Brain microvascular endothelial cell (primary cell): Measurements from ENCODE around the gene HENMT1.
"Not testable (repeated sequence)": the region's sequence is repeated elsewhere in the genome, so short reads cannot be mapped to it uniquely, and the experiment has no call there.

Source experiments
- DNase-seq: peaks from one replicate; pipeline ENCODE4 v3.0.0-alpha.2; 2020
- H3K27ac ChIP-seq: fragments of 250-450 bp; sonication (Bioruptor Pico); 2 replicates; pipeline ENCODE4 v1.5.1; 2020; ENCODE audit warnings: mild to moderate bottlenecking, moderate library complexity
- H3K27me3 ChIP-seq: fragments of 250-450 bp; sonication (Bioruptor Pico); replicated peaks from 2 replicates; pipeline ENCODE4 v1.5.1; 2020; ENCODE audit warnings: mild to moderate bottlenecking
- H3K36me3 ChIP-seq: fragments of 250-450 bp; sonication (Bioruptor Pico); replicated peaks from 2 replicates; pipeline ENCODE4 v1.5.1; 2020; ENCODE audit warnings: mild to moderate bottlenecking
- H3K4me3 ChIP-seq: 2 replicates; pipeline ENCODE4 v1.5.1; 2011; ENCODE audit warnings: low read depth, mild to moderate bottlenecking, control low read depth, low read length, moderate library complexity
- CTCF ChIP-seq: IDR thresholded peaks from 2 replicates; pipeline ENCODE4 v1.5.1; 2011; ENCODE audit warnings: low read depth, mild to moderate bottlenecking, moderate library complexity, low read length, control low read depth, inconsistent platforms; ENCODE audit errors: missing control alignments
- in situ Hi-C: cut with HindIII; loops from 2 replicates; pipeline ENCODE4 v1.10.0; 2017; ENCODE audit warnings: low sequenced_read_pairs, low pct_ligation_motif_present

The HENMT1 gene

DNA sequence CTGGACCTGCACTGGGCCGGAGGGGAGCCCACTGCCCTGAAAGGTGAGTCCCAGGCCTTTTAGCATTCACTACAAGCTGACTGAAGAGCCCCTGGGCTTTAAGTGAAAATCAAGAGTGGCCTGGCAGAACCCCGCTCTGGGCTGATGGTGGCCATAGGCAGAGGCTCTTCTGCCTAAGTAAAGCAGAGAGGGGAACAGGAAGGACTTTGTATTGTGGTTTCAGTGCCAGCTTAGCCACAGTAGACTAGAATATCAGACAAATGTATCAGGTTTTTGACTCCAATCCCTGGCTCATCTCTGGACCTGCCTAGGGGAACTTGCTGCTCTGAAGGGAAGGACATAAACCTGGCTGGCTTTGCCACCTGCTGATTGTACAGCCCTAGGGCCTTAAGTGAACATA, 10.2 kb upstream of the HENMT1 start:
- DNase-seq: no peak
- in situ Hi-C loops: no loop called here
- Histone ChIP-seq H3K27me3 (no peaks in the 10 kb centered on the region), H3K4me3 (no peak overlapping the region), H3K36me3 (no peaks in the 10 kb centered on the region), H3K27ac (no peak overlapping the region)
- TF ChIP-seq CTCF: no peak

GRCh38 chr1:108670131-108670773, 9.4 kb upstream of the HENMT1 start:
- in situ Hi-C loops: no loop called here
- H3K27me3 ChIP-seq: no peaks in the 10 kb centered on the region
- DNase-seq: no peak
- H3K36me3 ChIP-seq: no peaks in the 10 kb centered on the region
- H3K4me3 ChIP-seq: no peak overlapping the region
- TF ChIP-seq CTCF: no peak
- H3K27ac ChIP-seq: no peak overlapping the region

GRCh38 chr1:108669679-108670078, 8.8 kb upstream of the HENMT1 start:
- H3K4me3 ChIP-seq: no peak overlapping the region
- no peak for DNase-seq
- in situ Hi-C loops: no loop called here
- H3K36me3 ChIP-seq: no peaks in the 10 kb centered on the region
- H3K27me3 ChIP-seq: no peaks in the 10 kb centered on the region
- no peak overlapping the region for H3K27ac ChIP-seq
- TF ChIP-seq CTCF: no peak

GRCh38 chr1:108668777-108669176, 7.9 kb upstream of the HENMT1 start:
- no peak for DNase-seq
- in situ Hi-C loops: no loop called here
- Histone ChIP-seq H3K4me3 (no peak overlapping the region), H3K27ac (no peak overlapping the region), H3K36me3 (no peaks in the 10 kb centered on the region), H3K27me3 (no peaks in the 10 kb centered on the region)
- TF ChIP-seq CTCF: no peak

DNA sequence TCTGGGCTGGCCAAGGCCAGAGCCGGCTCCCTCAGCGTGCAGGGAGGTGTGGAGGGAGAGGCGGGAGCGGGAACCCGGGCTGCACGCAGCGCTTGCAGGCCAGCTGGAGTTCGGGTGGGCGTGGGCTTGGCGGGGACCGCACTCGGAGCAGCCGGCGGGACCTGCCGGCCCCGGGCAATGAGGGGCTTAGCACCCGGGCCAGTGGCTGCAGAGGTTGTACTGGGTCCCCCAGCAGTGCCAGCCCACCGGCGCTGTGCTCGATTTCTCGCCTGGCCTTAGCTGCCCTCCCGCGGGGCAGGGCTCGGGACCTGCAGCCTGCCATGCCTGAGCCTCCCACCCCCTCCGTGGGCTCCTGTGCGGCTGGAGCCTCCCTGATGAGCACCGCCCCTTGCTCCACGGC, 6.5 kb upstream of the HENMT1 start:
- H3K4me3 ChIP-seq, H3K27me3 ChIP-seq, H3K36me3 ChIP-seq, in situ Hi-C loops, DNase-seq, H3K27ac ChIP-seq: not testable (repeated sequence)

DNA sequence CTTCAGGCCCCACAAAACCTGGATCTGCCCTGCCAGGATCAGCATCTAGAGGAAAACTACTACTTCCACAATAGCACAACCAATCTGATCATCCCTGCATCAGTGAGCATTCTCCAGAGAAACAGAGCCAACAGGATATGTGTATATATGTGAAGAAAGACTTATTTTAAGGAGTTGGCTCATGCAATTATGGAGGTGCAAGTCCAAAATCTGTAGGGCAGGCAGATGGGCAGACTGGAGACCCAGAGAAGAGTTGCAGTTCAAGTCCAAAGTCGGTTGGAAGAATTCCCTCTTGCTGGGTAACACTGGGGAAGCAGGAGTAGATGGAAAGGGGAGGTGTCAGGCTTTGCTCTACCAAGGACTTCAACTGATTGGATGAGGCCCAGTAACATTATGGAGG, 4.9 kb upstream of the HENMT1 start:
- TF ChIP-seq CTCF: no peak
- Histone ChIP-seq H3K36me3 (no peaks in the 10 kb centered on the region), H3K27me3 (no peaks in the 10 kb centered on the region), H3K4me3 (no peak overlapping the region), H3K27ac (no peak overlapping the region)
- in situ Hi-C loops: no loop called here
- DNase-seq: no peak
